Activated effector memory CD4-positive, alpha-beta T cell treated with Interleukin-2 at 50 U/mL for 16 hours (primary cell): ENCODE results near the gene DTNA.
"Not testable (repeated sequence)": the region's sequence is repeated elsewhere in the genome, so short reads cannot be mapped to it uniquely, and the experiment has no call there.

Source experiments
- DNase-seq: peaks from one replicate; pipeline ENCODE4 v3.0.0-alpha.2; 2020

Gene DTNA

GRCh38 chr18:34864836-34865497 lies 154.9 kb downstream of the DTNA start:
- no peak for DNase-seq

GRCh38 chr18:34866310-34866709 lies 156.2 kb downstream of the DTNA start:
- DNase-seq: no peak

- no peak for DNase-seq
Observed at GRCh38 chr18:34866739-34867138, 156.6 kb downstream of the DTNA start.

GRCh38 chr18:34867520-34867919 lies 157.4 kb downstream of the DTNA start:
- DNase-seq: no peak

- DNase-seq: no peak
Observed at GRCh38 chr18:34870555-34871310, 160.6 kb downstream of the DTNA start.

GRCh38 chr18:34871435-34871834 lies 161.3 kb downstream of the DTNA start:
- no peak for DNase-seq

- no peak for DNase-seq
Observed at GRCh38 chr18:34872066-34872465, 162.0 kb downstream of the DTNA start.

- no peak for DNase-seq
Observed at GRCh38 chr18:34873986-34874580, 164.0 kb downstream of the DTNA start.

GRCh38 chr18:34875150-34875549 lies 165.1 kb downstream of the DTNA start:
- no peak for DNase-seq

GRCh38 chr18:34880403-34880802 lies 170.3 kb downstream of the DTNA start:
- no peak for DNase-seq

GRCh38 chr18:34880882-34881834 lies 171.1 kb downstream of the DTNA start:
- DNase-seq: no peak

- DNase-seq: no peak
Observed at GRCh38 chr18:34884436-34884835, 174.3 kb downstream of the DTNA start.

GRCh38 chr18:34886177-34886576 lies 176.1 kb downstream of the DTNA start:
- DNase-seq: no peak

- no peak for DNase-seq
Observed at GRCh38 chr18:34887881-34888580, 177.9 kb downstream of the DTNA start.

GRCh38 chr18:34890486-34891085 lies 180.5 kb downstream of the DTNA start:
- DNase-seq: no peak

- DNase-seq: no peak
Observed at GRCh38 chr18:34892379-34892778, 182.3 kb downstream of the DTNA start.

- no peak for DNase-seq
Observed at GRCh38 chr18:34893239-34893638, 183.1 kb downstream of the DTNA start.

- DNase-seq: no peak
Observed at GRCh38 chr18:34901299-34901698, 191.2 kb downstream of the DTNA start.

GRCh38 chr18:34904994-34905393 lies 194.9 kb downstream of the DTNA start:
- no peak for DNase-seq

GRCh38 chr18:34906985-34907384 lies 196.9 kb downstream of the DTNA start:
- not testable (repeated sequence) for DNase-seq

GRCh38 chr18:34909637-34910364 lies 199.7 kb downstream of the DTNA start:
- no peak for DNase-seq
